Measurements from ENCODE around the gene C16orf89.

GRCh38 chr16:5024632-5025031, 41.1 kb downstream of the C16orf89 start:
- no peak for TF ChIP-seq SMAD3 (CRISPR knock-in tag; IDR thresholded peaks at IDR 0.05; ENCODE audit: borderline replicate concordance)
- no peak for TF ChIP-seq FOXK1 (CRISPR knock-in tag; IDR thresholded peaks at IDR 0.05)

Data from WTC11 (cell line).